MM.1S (cell line): Measurements from ENCODE around the gene ZNF280C.

Source experiments
- CTCF ChIP-seq: fragments of 300-600 bp; sonication (generic); IDR thresholded peaks from 2 replicates; pipeline ENCODE4 v1.5.1; 2016; ENCODE audit warnings: antibody characterized with exemption, low read length, mixed read lengths
- EZH2phosphoT487 ChIP-seq: fragments of 300-600 bp; sonication (generic); IDR thresholded peaks from 2 replicates; pipeline ENCODE4 v1.6.1; 2018; ENCODE audit warnings: antibody characterized with exemption, low read length

DNA sequence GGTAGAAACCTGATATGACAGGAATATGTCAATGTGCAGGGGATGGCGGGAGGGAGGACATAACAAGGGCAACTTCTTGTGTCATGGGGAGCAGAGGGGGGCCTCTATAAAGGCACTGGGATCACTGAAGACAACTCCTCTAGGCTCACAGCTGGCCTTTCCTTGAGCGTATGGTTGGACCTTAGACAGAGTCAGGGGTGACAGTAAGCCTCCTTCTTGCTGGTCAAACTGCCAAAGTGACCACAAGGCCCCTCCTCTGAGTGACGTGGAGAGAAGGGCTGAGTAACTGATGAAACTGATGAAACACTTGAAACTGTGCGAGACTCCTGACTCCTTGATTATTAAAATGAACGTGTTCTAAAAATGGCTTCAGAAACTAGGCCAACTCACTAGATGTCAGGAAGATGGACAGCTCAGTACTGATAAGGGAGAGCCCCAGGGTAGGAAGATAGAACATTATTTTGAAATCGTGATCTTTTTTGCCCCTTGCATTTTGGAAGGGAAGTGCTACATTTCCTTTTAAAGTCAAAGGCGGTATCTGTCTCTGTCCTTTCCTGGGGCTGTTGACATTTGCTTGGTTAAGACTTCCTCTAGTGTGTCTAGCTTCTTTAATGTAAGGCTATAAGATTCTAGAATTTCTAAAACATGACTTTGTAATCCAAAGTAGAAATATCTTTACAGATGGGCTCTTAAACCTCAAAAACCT is 95.4 kb downstream of the ZNF280C start:
- TF ChIP-seq CTCF, result no peak
- no peak for TF ChIP-seq EZH2phosphoT487
